ENCODE data around the gene PTPRE.

DNA sequence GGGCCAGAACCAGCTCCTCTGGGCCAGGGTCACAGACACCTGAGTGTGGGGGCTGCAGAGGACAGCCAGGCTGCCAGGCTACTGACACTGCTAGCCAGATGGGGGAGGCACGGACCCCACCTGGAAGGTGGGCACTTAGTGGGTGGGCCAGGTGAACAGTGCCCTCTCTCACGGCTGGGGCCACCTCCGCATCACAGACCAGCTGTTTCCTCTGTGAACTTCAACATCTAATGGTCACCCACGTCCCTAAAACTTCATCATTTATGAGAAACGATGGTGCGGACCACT lies 138.9 kb downstream of the PTPRE start:
- TF ChIP-seq TAF1 (IDR thresholded peaks at IDR 0.05; ENCODE audit: borderline replicate concordance, insufficient read depth, low read length) (no peak), SIN3A (IDR thresholded peaks at IDR 0.05; ENCODE audit: borderline replicate concordance, insufficient read depth, low read length) (no peak), POLR2AphosphoS5 (IDR thresholded peaks at IDR 0.05; ENCODE audit: low read depth, low read length) (no peak)

Measured in PFSK-1 (cell line).